HK-2 (cell line): ENCODE data around the gene ATXN1.

Experiments used
- DNase-seq: peaks from one replicate; pipeline ENCODE4 v3.0.0-alpha.2; 2018; ENCODE audit not compliant: unreplicated experiment

The ATXN1 gene

DNA sequence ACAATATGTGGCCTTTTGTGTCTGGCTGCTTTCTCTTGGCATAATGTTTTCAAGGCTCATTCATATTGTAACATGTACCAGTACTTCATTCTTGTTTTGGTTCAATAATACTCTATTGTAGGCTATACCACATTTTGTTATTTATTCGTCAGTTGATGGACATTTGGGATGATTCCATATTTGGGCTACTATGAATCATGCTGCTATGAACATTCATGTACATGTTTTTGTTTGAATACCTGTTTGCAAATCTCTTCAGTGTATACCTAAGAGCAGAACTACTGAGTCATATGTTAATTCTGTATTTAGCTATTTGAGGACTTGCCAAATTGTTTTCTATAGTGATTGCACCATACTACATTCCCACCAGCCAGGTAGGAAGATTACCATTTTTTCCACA is 263.0 kb downstream of the ATXN1 start:
- no peak for DNase-seq

DNA sequence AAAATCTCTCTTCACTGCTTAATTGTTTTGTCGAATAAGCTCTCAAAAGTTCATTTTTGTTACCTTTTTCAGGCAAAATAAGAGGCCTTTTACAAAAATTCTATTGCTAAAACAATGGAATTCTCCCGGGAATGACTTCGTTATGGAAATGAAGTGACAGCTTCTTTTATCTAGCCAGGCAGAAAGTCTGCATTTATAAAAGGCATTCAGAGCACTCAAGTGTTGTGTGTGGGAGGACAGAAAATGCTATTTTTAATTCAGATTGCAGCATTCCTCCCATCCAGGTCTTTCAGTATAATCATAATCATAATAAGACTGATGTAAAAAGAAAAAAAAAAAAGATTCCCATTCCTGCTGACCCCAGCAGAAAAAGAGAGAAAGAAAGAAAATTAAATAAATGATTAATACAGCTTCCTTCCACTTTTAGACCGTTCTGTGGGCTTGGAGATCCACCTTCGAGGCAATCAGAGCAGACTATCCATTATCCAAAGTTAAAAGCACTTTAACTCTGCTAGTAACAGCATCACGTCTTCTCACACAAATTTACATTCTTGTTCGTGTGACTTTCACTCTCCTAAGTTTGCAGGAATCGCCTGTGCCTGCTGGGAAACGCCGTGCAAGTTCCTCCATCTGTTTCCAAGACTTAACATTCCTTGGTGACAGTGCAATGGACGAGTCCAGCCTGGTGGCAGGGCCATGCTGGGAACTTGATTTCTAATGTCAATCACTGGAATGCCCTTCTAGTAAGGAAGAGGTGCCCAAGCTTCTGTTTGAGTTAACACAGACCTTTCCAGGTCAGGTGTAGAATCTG is 264.1 kb downstream of the ATXN1 start:
- no peak for DNase-seq

DNA sequence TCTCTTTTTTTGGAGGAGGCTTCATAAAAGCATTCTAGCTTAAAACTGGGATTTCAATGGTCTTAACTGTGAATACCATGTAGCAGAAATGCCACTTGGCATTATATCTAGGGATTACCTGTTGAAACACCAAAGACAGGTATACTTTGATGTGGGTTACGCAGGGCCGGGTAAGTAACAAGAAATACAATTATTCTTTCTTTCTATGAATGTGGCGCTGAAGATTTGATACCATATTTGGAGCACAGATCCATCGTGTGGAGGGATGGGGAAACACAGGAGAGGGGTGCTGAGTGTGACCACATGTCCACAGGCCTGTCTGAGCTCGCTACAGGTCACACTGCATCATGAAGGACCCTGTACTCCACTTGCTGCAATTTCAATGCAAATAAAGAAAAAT is 265.1 kb downstream of the ATXN1 start:
- no peak for DNase-seq

DNA sequence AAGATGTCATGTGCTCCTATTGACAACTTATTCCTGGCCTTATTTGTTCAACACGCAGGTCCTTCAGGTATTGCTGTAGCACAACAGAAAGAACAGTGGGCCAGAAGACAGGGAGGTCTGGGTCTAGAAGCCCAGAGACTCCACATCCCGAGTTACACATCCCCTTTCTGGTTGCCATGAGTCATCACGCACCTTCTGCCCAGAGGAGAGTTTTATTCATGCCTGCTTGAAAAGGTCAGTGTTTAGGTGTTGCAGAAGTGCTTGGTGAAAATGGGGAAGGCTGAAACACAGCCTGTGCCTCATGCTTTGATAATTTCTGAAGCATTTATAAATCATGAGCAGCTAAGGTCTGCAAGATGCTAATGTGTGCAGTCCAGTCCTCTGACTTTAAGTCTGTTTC is 266.5 kb downstream of the ATXN1 start:
- no peak for DNase-seq

DNA sequence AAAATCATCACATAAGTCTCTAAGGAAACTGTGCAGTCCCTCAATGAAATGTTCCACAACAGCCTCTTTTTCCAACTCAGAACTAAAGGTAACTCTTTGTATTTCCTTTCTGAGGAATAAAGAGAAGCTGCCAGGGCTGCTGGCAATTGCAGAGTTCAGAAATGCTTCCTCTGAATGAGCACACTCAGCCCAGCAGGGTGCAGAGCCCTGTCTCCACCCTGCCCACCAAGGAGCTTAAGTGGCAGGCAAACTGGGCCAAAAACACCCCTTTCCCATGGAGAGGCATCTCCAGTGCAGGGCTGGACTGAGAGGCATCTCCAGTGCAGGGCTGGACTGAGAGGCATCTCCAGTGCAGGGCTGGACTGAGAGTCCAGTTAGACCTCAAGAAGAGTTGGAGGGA is 267.5 kb downstream of the ATXN1 start:
- DNase-seq, result no peak

DNA sequence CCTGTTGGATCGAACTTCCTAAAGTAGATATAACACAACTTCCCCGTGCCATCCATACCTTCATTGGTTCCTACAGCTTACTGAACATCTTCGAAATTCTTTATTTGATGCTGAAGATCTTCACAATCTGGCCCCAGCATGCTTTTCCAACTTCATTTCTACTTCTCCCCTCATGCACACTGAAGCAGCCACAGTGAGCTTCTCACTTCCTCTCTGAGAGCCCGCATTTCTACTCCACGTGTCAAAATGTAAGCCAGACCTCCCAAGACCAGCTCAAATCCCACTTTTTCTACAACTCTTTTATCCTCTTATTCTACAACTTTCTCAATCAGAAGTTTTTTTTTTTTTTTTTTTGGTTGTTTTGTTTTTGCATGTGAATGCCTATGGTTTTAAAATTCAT is 268.1 kb downstream of the ATXN1 start:
- DNase-seq, result no peak

DNA sequence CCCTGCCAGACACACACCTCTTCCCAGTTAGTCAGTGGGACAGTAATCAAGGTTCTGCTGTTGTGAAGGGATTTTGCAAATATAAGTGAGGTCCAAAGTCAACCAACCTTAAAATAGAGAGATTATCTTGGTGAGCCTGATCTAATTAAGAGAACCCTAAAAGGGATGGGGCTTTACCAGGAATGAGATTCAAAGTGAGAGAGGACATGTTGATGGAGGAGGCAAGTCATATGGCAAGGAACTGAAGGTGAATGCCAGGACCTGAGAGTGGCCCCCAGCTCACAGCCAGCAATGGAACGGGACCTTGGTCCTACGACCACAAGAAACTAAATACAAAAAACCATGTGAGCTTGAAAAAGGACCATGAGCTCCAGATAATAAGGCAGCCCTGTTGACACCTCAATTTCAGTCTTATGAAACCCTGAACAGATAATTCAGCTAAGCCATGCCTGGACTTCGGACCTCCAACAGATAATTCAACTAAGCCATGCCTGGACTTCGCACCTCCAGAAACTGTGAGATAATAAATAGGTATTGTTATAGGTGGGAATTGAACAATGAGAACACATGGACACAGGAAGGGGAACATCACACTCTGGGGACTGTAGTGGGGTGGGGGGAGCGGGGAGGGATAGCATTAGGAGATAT is 269.5 kb downstream of the ATXN1 start:
- DNase-seq, result no peak

DNA sequence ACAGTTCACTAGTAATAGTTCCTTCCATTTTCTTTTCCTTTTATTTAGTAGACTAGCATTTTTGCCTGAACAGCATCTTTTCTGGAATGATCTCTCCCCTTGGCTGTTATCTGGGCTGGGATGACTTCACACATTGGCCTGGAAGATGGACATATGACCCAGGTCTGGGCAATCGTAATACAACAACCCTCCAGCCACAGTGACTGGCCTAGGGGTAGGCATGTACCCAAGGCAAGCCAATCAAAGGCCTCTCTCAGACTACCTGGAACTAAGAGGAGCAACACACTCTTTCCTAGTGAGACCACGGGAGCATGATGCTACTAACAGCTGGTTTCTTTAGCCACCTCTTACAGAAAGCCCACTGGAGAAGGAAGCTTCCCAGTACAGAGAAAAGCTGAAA is 270.6 kb downstream of the ATXN1 start:
- DNase-seq, result no peak

DNA sequence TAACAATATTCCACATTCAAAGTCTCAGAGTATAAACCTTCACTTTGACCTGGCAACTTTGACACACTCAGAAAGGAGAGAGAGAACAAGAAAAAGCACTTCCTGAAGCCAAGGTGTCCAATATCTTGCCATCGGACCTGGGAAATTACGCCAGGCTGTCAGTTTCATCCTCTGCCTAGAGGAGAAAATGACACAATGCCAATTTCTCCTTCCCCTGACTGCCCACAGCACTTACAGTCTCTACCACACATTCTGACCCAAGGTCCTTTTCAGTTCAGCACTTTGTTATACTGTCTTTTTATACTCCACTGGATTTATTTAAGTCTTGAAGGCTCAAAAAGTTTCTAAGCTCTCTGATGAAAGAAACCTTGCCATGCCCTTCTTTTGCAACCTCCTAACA is 272.4 kb downstream of the ATXN1 start:
- no peak for DNase-seq

DNA sequence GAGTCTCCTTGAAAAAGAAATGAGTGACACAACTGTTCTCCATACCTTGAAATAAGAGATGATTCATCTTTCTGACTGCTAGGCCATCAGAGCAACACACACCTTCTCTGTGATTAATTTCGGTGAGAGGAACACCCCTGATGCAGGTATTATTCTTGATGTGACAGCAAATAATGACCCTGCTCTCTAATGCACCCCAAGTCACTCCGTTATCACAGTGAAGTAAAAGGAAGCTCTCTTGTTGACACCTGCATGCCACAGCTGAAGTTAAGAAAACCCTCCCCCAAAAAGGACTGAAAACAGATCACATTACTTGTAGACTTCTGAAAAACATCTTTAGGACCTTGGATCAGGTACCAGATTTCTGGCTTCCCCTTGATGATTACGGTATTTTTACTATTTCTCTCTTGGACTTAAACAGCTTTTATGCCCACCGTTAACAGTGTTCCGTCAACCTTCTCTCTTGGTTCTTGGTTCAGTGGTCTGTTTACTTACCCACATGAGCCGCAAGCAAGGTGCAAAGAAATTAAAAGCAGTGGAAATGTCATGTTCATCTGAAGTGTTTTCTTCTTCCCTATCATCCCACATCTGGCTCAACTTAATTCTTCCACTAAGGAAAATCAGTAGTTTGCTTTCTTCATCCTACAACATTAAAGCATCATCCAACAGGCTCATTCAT is 273.1 kb downstream of the ATXN1 start:
- DNase-seq, result no peak

DNA sequence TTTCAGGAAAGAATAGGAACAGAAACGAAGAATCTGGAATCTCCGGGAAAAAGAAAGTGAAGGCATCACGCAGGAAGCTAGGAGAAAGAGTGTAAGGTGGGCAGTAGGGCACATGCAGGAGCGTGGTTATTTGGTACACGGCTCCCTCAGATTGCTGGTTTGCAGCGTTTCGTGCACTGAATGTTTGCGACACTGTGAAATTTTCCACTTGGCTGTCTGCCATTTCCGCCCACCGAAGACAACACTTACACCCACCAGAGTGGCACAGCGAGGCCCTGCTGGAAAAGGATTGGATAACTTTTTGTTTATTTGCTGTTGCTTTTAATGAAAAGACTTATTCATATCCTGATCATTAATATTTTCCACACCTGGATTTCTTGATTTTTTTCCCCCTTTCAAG is 274.6 kb downstream of the ATXN1 start:
- no peak for DNase-seq

DNA sequence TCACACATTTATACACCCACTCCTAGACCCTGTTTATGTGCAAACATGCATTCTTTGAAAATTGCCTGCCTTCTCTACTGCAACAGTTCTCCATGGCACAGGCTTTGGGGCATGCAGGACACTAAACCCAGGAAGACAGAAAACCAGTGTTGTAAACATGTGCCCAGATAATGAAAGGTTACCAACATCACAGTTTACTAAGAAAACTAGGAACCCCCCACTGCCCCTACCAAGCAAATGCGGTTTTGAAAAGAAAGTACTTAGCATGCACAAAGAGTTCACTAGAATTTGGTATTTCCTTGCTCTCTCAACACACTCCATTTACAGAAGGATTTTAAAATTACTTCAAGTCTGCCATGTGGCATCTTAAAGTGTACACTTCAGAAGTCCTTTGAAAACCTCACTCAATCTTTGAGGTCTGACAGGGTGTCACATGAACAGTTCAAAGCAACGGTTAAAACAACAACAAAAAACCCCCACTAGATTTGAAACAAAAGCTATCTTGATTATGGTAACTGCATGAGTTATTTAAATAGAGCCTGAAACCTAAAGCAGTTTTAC is 277.9 kb downstream of the ATXN1 start:
- DNase-seq, result no peak

DNA sequence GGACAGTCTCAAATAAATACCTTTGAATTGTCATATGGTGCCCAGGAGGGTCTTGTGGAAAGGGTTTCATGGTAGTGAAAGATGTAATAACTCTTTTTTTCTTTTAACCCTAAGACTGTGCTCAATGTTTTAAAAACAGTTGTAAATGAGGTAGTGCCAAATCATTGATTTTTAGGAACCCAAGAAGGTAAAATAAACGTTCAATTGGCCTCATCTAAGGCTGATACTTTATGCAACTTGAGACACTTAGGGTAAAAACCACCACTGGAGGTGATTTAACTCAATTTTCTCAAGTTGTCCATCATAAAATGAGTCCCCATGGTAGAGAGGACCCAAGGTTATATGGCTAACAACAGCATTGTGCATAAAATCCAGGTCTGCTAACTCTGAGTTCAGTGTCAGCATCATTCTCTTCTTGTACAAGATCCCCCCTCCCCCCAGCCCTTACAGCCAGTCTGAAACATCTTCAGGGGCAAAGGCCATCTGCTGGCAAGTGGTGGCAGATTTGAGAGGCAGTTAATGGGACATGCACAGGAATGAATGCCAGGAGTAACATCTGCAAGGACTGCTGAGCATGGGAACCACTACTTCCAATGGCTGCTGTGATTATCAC is 278.5 kb downstream of the ATXN1 start:
- no peak for DNase-seq

DNA sequence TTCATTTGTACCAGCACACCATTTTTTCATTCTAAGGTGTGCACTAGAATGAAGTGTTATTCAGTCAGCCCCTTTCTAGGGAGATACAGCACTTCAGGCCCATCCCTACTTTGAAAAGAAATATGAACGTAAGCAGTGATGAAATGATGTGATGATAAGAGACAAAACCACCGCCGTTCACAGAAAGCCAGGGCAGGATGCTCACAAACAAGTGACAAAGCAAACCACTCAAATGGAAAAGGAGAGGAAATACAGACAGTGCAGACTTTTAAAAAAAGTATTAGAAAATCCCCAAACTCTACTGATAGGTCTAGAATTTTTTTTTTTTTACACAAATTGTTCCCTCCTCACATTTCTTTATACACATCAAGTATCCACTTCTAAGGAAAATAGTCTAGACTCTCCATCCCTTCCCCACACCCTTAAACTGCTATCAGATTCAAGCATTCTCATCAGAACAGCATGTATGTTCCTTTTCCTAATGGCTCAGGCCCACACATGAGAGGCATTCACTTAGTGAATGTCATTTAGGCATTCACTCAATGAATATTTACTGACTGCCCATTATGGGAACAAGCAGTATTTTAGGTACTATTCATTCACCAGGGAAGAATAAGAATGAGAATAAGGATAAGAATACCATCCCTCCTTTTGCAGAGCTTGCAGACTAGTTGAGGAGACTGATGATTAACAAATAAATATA is 279.4 kb downstream of the ATXN1 start:
- DNase-seq, result no peak

DNA sequence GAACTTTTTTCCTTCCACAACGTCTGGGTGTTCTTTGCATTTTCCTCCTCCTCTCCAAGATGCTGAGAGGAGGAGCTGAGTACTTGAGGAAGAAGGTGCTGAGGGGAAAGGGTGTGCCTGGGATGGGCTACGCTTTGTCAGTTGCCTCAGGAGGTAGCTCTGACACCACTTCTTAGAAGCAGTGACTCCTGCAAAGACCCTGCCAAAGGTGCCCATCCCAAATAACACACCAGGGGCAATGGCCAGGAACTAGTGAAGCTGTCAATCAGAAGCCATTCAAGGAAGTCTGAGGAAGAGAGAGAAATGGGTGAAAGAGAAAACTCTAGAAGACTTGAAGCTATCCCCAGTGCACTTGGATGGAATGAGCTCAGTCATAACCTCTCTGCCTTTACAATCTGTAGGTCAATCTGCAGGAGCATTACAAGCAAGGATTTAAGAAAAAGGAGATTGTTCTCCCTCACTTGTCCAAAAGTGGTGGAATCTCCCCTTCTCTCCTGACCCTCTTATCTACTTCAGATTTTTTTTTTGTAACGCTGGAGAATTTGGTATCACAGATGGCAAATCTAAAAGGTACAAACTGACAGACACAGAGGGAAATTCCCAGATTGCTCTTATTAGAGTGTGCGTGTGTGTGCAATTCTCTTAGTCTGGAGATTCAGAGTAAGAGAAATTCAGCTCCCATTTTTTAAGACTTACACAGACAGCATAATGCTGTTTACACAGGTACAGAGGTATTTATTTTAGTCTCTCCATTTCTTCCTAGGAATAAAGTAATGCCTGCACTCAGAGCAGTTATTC is 280.3 kb downstream of the ATXN1 start:
- DNase-seq, result no peak

DNA sequence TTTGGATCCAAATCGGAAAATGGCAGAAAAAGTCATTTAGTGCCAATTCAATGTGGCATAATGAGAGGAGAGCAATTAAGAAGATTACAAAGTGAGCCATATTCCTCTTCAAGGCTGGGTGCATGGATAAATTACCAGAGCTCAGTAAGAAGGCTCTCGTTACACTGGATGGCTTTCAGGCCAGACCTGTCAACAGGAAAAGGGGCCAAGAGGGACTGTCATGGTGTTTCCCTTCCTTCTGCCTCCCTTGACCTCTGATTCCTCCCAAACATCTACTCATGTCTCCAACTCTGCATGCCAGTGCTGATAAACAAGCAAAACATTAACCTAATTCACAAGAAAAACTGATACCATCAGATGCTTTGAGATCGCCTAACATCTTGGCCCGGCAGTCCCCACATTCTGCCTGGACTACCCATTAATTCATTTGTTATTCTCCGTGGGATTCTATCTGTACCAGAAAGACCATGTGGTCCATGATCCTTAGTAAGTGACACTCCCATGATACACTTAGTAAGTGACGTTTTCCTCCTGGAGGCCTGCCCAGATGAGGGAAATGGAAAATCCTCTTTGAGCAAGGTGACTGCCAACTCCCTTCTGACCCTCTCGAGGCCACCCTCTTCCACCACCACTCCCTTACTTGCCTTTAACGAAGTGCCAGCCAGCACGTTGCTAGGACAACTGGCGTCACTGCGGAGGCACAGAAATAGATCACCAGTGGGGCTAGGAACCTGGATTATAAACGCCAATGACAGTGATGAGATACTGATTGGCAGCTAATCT is 283.7 kb downstream of the ATXN1 start:
- DNase-seq, result no peak

DNA sequence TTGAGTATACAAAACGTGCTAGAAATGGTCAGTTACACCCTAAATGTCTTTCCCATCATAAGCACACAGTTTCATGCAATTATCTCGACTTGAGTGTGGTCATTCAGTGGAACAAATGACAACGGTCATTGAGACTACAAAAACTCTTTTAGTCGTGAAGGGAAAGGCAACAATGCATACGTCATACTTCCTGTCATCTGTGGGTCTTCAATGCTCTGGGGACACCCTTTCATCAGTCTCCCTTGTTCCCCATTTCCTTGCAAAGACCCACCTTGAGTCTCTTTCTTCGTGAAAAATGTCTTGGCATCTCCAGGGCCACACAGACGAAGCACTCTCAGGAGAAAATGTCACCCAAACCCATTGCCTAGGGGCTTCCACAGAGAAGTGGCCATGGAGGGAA is 284.4 kb downstream of the ATXN1 start:
- DNase-seq, result no peak

DNA sequence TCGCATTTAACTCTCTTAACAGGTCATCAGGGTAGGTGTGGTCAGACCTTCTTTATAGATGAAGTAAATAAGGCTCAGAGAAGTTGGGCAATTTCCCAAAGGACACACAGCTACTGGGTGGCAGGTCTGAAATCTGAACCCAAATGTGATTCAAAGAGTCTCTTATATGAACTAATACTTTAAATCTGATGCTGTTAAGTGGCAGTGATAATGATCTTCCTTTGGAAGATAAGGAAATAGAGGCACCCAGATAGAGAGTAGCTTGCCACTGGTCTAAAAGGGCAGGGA is 285.8 kb downstream of the ATXN1 start:
- no peak for DNase-seq

DNA sequence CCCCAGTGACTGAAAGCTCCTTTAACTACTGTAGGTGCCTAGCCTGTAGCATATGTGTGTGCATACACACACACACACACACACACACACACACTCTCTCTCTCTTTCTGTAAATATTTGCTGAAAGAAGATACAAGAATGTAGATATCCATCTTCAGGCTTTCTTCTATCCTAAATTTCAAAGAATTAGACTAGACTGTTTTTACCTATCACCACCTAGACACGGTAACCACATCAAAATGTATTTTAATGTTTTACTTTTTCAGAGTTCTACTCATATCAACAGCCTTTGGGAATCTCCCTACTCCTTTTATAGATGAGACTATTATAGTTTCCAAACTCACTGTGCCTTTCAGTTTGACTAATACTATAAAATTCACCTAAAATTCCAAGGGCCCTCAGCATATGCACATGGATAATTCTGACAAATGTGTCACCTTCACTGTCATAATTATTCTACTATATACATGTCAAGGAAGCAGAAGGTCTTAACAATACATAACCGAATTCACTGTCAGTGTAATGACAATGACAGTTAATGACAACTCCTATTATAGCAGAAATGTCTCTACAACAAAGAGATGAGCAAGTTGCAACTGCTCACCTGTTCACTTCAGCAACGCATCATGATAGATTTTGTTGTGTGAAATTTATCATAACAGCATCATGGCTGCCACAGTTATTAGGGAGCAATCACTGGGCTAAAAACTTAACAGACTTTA is 286.3 kb downstream of the ATXN1 start:
- no peak for DNase-seq
